NB4 (cell line): ENCODE results near the gene CBR4.

ENCODE experiments used
- MYC ChIP-seq: IDR thresholded peaks from 2 replicates; pipeline ENCODE4 v1.6.1; 2011; ENCODE audit warnings: low read depth, low read length
- POLR2A ChIP-seq: IDR thresholded peaks from 2 replicates; pipeline ENCODE4 v1.6.1; 2011; ENCODE audit warnings: mild to moderate bottlenecking; ENCODE audit not compliant: insufficient read length; ENCODE audit errors: extremely low read depth
- TF ChIP-seq, protein P1 (sequence below): IDR thresholded peaks from one replicate; pipeline ENCODE4 v1.5.1; 2012; ENCODE audit warnings: low read depth, low read length
- TF ChIP-seq, protein P2 (sequence below): IDR thresholded peaks from 2 replicates; pipeline ENCODE4 v1.6.1; 2011; ENCODE audit warnings: low read depth, low read length

DNA sequence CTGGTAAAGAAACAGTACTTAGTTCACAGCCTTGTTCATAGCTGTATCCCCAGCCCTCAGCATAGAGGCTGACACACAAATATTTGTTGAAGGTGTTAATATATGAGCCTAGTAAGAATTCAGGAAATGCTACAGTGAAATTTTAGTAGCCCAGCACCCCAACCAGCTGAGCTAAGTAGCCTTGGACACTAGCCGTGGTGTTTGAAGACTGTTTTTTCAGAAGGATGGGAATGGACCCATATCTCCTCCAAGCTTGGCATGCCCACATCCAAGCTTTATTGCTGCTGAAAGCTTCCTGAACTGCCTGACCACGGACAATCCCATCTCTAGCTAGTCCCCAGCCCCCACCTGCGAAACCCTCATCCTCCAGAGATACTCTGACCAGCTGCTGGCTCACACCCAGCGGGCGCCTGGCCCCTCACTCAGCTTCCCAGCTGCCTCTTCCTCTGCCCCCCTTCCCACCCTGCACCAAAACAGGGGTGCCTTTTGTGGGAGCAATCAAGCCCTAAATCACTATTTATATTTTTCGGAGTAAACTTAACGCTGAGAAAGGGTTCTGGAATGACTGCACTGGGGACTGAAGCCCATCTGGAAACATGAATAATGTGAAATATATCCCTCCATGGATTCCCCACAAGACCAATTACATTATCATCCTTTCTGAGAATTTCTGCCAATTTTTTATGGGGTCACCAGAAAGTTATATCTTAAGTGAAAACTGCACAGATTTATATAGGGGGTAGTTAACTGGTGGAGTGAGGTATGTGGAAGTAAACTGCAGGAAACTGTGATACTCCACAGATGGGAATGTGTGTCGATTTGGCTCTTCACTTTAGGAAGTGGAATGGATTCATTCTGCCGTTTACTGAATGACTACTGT, 41.1 kb upstream of the CBR4 start:
- TF ChIP-seq, protein P1, sequence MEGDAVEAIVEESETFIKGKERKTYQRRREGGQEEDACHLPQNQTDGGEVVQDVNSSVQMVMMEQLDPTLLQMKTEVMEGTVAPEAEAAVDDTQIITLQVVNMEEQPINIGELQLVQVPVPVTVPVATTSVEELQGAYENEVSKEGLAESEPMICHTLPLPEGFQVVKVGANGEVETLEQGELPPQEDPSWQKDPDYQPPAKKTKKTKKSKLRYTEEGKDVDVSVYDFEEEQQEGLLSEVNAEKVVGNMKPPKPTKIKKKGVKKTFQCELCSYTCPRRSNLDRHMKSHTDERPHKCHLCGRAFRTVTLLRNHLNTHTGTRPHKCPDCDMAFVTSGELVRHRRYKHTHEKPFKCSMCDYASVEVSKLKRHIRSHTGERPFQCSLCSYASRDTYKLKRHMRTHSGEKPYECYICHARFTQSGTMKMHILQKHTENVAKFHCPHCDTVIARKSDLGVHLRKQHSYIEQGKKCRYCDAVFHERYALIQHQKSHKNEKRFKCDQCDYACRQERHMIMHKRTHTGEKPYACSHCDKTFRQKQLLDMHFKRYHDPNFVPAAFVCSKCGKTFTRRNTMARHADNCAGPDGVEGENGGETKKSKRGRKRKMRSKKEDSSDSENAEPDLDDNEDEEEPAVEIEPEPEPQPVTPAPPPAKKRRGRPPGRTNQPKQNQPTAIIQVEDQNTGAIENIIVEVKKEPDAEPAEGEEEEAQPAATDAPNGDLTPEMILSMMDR = no peak
- TF ChIP-seq, protein P2, sequence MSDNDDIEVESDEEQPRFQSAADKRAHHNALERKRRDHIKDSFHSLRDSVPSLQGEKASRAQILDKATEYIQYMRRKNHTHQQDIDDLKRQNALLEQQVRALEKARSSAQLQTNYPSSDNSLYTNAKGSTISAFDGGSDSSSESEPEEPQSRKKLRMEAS = no peak
- no peak for TF ChIP-seq POLR2A
- no peak for TF ChIP-seq MYC
